HepG2 (cell line): ENCODE measurements around the gene OR2B2. TPM values are rescaled to one million over a fixed set of nuclear protein-coding genes. Genes with fewer than 3 reads are reported as not detected.

Experiments used
- ASH2L ChIP-seq: fragments of 300-600, 200-600 bp; sonication (generic); IDR thresholded peaks from 2 replicates; pipeline ENCODE4 v1.7.0; 2017; ENCODE audit warnings: low read depth, mild to moderate bottlenecking, moderate library complexity, mixed read lengths, low read length; ENCODE audit not compliant: insufficient read length
- ATF2 ChIP-seq: sonication (generic); formaldehyde crosslinking; IDR thresholded peaks from 2 replicates; pipeline ENCODE4 v1.4.0; 2020; ENCODE audit warnings: missing genetic modification reagents
- ELF1 ChIP-seq: sonication (generic); formaldehyde crosslinking; IDR thresholded peaks from 2 replicates; pipeline ENCODE4 v1.4.0; 2020; ENCODE audit warnings: missing genetic modification reagents
- GLMP ChIP-seq: sonication (generic); formaldehyde crosslinking; IDR thresholded peaks from 2 replicates; pipeline ENCODE4 v1.9.0; 2021; ENCODE audit warnings: missing genetic modification reagents, mild to moderate bottlenecking, borderline replicate concordance
- GTF2F1 ChIP-seq: fragments of 150-350 bp; IDR thresholded peaks from 2 replicates; pipeline ENCODE4 v1.6.1; 2014; ENCODE audit warnings: low read length
- HNRNPL ChIP-seq: fragments of 200-400 bp; formaldehyde crosslinking; IDR thresholded peaks from 2 replicates; pipeline ENCODE4 v1.6.1; 2017; ENCODE audit warnings: mild to moderate bottlenecking, low read depth, low read length
- KDM3A ChIP-seq: IDR thresholded peaks from 2 replicates; pipeline ENCODE4 v1.6.1; 2018; ENCODE audit warnings: low read depth, missing compliant biosample characterization
- MED8 ChIP-seq: sonication (generic); formaldehyde crosslinking; IDR thresholded peaks from 2 replicates; pipeline ENCODE4 v1.8.1; 2023; ENCODE audit warnings: mild to moderate bottlenecking, missing genetic modification reagents; ENCODE audit not compliant: insufficient replicate concordance
- MTA1 ChIP-seq: sonication (generic); formaldehyde crosslinking; IDR thresholded peaks from 2 replicates; pipeline ENCODE4 v1.4.0; 2020; ENCODE audit warnings: missing genetic modification reagents, mild to moderate bottlenecking, borderline replicate concordance
- MXD4 ChIP-seq: IDR thresholded peaks from 2 replicates; pipeline ENCODE4 v1.6.1; 2016; ENCODE audit warnings: mild to moderate bottlenecking, missing biosample characterization, missing genetic modification reagents
- SALL2 ChIP-seq: sonication (generic); formaldehyde crosslinking; IDR thresholded peaks from 2 replicates; pipeline ENCODE4 v1.8.1; 2023; ENCODE audit warnings: mild to moderate bottlenecking, missing genetic modification reagents, inconsistent platforms
- SMARCE1 ChIP-seq: fragments of 450-650 bp; IDR thresholded peaks from 2 replicates; pipeline ENCODE4 v1.6.1; 2017; ENCODE audit warnings: borderline replicate concordance
- TBP ChIP-seq: sonication (generic); formaldehyde crosslinking; IDR thresholded peaks from 2 replicates; pipeline ENCODE4 v1.5.0; 2020; ENCODE audit warnings: missing genetic modification reagents
- TFAP4 ChIP-seq: sonication (generic); IDR thresholded peaks from 2 replicates; pipeline ENCODE4 v1.6.1; 2016; ENCODE audit warnings: low read depth, borderline replicate concordance
- THAP7 ChIP-seq: sonication (generic); formaldehyde crosslinking; IDR thresholded peaks from 2 replicates; pipeline ENCODE4 v1.8.1; 2023; ENCODE audit warnings: mild to moderate bottlenecking, missing genetic modification reagents
- ZBTB39 ChIP-seq: sonication (generic); formaldehyde crosslinking; IDR thresholded peaks from 2 replicates; pipeline ENCODE4 v1.5.0; 2020; ENCODE audit warnings: missing genetic modification reagents
- ZFP1 ChIP-seq: IDR thresholded peaks from 2 replicates; pipeline ENCODE4 v1.6.1; 2016
- ZFP36L1 ChIP-seq: sonication (generic); formaldehyde crosslinking; IDR thresholded peaks from 2 replicates; pipeline ENCODE4 v1.8.0; 2022; ENCODE audit warnings: mild to moderate bottlenecking, missing genetic modification reagents, moderate library complexity
- ZFY ChIP-seq: sonication (generic); formaldehyde crosslinking; IDR thresholded peaks from 2 replicates; pipeline ENCODE4 v1.4.0; 2020; ENCODE audit warnings: missing genetic modification reagents
- ZNF230 ChIP-seq: sonication (generic); formaldehyde crosslinking; IDR thresholded peaks from 2 replicates; pipeline ENCODE4 v1.4.0; 2020; ENCODE audit warnings: mild to moderate bottlenecking, missing genetic modification reagents
- ZNF264 ChIP-seq: sonication (generic); formaldehyde crosslinking; IDR thresholded peaks from 2 replicates; pipeline ENCODE4 v1.4.0; 2020; ENCODE audit warnings: missing genetic modification reagents
- ZNF446 ChIP-seq: sonication (generic); formaldehyde crosslinking; IDR thresholded peaks from 2 replicates; pipeline ENCODE4 v1.5.0; 2020; ENCODE audit warnings: mild to moderate bottlenecking, missing genetic modification reagents
- ZNF460 ChIP-seq: sonication (generic); formaldehyde crosslinking; IDR thresholded peaks from 2 replicates; pipeline ENCODE4 v1.5.1; 2020; ENCODE audit warnings: missing genetic modification reagents, mild to moderate bottlenecking, borderline replicate concordance
- ZNF543 ChIP-seq: sonication (generic); formaldehyde crosslinking; IDR thresholded peaks from 2 replicates; pipeline ENCODE4 v1.4.0; 2020; ENCODE audit warnings: mild to moderate bottlenecking, missing genetic modification reagents
- ZNF773 ChIP-seq: sonication (generic); formaldehyde crosslinking; IDR thresholded peaks from 2 replicates; pipeline ENCODE4 v1.4.0; 2020; ENCODE audit warnings: missing genetic modification reagents, borderline replicate concordance
- polyA plus RNA-seq, 8 experiments: library from polyadenylated mRNA; depleted of rRNA in 3 of 8; stranded (reverse) in 7 of 8; unstranded in 1 of 8; fragments of >200 nt; fragmentation: Illumina TruSeq in 4 of 8; extraction: Trizol in 4 of 8; gene quantifications; 2 replicates each; pipeline versions ENCODE4 v1.2.1 to v1.2.3, GENCODE V29; 2011 to 2016; ENCODE audit warnings: low read depth in 4 of 8, missing spikeins in 1 of 8, mixed read lengths in 1 of 8; ENCODE audit not compliant: insufficient read depth in 1 of 8
- total RNA-seq, 5 experiments: library from RNA; depleted of rRNA; stranded (reverse); fragments of >200 nt; fragmentation: Illumina TruSeq; extraction: Trizol; gene quantifications; 2 replicates each; pipeline ENCODE4 v1.2.3, GENCODE V29; 2016; ENCODE audit warnings: low read depth in 1 of 5

The OR2B2 gene
- total and polyA plus RNA-seq, 2 of the 13 experiments (the other 11 are each of a cell fraction or from before 2014, with no cell fraction given), result not detected

- TF ChIP-seq ZBTB39 (CRISPR knock-in tag) (0 out of 2 replicates have a peak, but pooled peaks have one; percentile 26), SALL2 (CRISPR knock-in tag) (no peak), ELF1 (CRISPR knock-in tag) (no peak), TFAP4 (no peak), ZNF446 (CRISPR knock-in tag) (no peak), HNRNPL (no peak), KDM3A (CRISPR knock-in tag) (no peak), GTF2F1 (no peak), ZFP1 (CRISPR knock-in tag) (no peak), ZFP36L1 (CRISPR knock-in tag) (no peak), ASH2L (peak; percentile 16), MTA1 (CRISPR knock-in tag) (no peak), ATF2 (CRISPR knock-in tag) (peak; percentile 37; the same call in 1 of the 2 replicates), TBP (CRISPR knock-in tag) (no peak), ZNF460 (CRISPR knock-in tag) (no peak), THAP7 (no peak), SMARCE1 (no peak), ZNF230 (CRISPR knock-in tag) (no peak), ZNF543 (no peak; the same call in 1 of the 2 replicates), MED8 (CRISPR knock-in tag) (no peak), ZNF773 (CRISPR knock-in tag) (no peak), ZNF264 (CRISPR knock-in tag) (no peak), MXD4 (no peak), ZFY (CRISPR knock-in tag) (peak; percentile 37; the same call in 1 of the 2 replicates), GLMP (CRISPR knock-in tag) (no peak)
Measured at GRCh38 chr6:27864906-27865849, 47.0 kb downstream of the OR2B2 start (continued).
